Measurements from ENCODE around the gene MAGEF1.

Gene MAGEF1, protein sequence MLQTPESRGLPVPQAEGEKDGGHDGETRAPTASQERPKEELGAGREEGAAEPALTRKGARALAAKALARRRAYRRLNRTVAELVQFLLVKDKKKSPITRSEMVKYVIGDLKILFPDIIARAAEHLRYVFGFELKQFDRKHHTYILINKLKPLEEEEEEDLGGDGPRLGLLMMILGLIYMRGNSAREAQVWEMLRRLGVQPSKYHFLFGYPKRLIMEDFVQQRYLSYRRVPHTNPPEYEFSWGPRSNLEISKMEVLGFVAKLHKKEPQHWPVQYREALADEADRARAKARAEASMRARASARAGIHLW

DNA sequence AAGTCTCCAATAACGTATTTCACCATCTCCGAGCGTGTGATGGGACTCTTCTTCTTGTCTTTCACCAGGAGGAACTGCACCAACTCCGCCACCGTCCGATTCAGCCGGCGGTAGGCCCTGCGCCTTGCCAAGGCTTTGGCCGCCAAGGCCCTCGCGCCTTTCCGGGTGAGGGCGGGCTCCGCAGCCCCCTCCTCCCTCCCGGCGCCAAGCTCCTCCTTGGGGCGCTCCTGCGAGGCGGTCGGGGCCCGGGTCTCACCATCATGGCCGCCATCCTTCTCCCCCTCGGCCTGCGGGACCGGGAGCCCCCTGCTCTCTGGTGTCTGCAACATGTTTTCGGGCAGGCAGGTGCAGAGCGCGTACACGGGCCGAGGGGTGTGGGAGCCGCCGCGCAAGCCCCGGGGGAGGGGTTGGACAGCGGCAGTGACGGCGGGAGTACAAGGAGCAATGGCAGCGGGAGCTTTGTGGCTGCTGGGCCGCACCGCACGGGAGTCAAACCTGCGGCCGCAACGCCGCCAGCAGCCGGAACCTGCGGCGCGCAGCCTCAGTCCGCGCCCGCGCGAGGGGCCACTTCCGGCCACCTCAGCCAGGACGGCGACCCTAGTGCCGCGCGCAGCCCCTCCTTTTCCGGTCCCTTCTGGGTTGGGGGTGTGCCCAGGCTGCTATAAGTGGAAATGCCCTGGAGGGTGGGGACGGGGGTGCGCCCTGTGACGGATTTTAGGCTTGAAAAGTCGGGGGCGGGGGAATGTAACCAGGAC lies at the start of gene MAGEF1:
Gene MAGEF1 (minus strand): TSS at position 572 of the 755 bp plus-strand sequence. CDS start 243 bp downstream, at position 329.
- peak; percentile 54 to 67 for DNase-seq

DNA sequence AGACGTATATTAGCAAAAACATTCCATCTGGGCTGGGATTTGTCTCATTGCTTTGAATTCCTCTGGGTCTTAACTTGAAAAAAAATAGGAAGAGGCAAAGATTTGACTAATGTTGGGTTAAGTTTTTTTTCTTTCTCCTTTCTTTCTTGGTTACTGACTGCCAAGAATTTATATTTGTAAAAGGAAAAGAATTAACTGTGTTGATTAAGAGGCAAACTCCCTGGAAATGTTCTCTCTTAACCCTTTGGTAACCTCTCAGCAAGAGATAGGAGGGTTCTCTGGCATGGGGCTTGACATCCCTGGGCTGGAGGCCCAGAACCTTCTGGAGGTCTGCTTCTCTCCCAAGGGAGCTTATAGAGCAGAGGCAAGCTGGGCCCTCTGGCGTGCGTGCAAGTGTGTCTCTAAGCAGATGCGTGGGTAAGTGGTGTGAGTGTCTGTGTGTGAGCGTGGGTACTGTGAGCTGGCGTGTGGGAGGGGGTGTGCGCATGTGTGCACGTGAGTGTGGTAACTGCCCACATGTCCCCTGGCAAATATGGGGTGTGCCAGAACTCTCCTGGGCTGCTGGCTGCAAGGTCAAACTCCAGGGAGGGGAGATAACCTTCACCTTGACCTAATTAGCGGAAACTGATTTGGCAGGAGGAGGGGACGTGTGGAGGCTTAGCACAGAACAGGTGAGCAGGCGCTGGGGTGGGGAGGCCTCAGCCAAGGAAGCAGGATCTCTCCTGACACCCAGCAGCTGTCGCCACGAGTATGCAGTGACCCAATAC lies 49.4 kb upstream of the MAGEF1 start:
- no peak for DNase-seq

DNA sequence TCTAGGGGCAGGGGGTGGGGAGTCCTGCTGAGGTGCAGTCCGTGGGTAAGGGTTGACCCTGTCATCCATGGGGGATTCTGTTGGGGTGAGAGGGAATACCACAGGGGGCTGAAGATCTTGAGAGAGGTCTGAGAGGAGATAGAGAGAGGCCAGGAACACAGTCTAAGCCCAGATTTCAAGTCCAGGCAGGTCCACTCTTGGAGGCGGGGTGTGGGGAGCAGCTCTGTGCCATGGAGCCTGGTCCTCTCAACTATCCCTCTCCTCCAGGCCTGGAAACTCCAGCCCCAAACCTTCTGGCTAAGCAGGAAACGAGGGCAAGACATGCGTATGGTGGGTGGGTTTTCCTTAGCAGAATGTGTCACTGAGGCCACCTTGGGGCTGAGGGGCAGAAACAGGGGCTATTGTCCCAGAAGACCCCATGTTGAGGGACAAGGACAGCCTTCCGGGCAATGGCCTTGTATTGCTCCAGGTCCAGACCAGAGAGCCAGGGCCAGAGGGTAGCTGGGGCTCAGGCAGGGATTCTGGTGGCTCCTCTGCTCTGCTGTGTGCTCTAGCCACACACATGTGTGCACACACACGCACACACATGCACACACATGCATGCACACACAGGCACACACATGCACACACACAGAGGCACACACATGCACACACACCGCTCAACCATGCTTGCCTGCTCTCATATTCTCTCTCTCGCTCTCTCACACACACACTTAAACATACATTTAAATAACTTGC lies 48.6 kb upstream of the MAGEF1 start:
- DNase-seq, result no peak

DNA sequence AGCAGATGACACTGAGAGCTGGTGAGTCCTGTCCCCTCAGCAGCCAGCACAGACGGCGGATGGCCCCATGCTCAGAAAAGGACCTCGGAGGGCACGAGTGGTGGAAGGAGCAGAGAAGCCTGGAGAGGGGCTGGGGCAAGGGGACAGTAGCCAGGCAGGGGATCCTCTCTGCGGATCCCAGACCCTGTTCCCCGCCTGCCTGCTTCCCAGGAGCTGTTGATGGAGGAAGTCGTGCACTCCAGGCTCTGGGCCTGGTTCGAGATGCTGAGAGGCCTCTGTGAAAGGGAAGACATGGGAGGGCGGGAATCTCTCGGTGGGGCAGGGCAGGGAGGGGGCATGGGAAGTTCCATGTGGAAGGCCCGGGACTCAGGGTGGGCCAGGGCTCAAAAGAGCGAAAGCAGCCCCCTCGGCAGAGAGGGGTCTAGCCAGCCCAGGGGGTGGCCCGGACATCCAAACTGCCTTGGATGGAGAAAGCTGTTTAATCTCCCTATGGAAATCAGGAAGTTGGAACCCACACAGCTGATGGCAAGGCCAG lies 47.9 kb upstream of the MAGEF1 start:
- DNase-seq, result no peak

DNA sequence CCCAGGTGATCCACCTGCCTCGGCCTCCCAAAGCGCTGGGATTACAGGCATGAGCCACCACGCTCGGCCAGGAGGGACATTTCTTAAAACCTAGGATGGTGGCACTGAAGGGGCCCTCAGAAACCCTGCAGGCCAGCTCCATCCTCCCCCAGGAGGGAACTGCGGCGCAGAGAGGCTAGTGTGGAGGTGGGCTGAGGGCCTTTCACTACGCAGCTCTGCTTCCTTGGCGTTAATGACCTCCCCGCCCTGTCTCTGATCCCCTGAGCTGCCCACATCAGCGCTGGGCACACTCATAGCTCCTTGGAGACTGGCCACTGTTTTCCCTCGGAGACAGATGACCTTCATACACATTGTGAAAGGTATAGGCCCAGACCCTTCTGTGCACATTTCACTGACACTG lies 46.2 kb upstream of the MAGEF1 start:
- no peak for DNase-seq

DNA sequence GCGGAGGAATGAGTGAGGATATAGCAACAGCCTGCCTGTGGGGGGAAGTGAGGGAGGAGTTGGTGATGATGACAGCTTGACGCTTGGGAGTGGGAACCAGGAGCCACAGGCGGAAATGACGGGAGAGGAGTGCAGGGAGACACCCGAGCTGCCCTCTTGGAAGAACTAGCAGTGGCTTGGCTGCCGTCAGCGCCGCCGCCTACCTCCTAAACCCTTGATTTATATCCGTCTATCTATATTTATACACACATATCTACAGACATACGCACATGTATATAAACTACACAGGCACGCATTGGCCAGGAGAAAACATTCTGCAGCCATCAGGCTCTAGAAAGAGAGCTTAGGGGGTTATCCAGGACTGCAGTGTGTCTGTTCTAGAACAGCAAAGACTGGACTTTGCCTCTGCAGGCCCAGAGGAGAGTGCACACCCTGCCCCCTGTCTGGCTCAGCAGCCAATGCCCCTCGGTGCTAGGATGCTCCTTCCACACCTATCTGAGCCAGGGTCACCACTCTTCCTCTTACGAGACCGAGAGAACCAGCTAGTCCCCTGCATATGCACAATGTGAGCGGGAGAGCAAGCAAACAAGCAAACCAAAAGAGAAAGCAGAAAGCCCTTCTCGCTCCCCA lies 45.3 kb upstream of the MAGEF1 start:
- DNase-seq, result no peak

DNA sequence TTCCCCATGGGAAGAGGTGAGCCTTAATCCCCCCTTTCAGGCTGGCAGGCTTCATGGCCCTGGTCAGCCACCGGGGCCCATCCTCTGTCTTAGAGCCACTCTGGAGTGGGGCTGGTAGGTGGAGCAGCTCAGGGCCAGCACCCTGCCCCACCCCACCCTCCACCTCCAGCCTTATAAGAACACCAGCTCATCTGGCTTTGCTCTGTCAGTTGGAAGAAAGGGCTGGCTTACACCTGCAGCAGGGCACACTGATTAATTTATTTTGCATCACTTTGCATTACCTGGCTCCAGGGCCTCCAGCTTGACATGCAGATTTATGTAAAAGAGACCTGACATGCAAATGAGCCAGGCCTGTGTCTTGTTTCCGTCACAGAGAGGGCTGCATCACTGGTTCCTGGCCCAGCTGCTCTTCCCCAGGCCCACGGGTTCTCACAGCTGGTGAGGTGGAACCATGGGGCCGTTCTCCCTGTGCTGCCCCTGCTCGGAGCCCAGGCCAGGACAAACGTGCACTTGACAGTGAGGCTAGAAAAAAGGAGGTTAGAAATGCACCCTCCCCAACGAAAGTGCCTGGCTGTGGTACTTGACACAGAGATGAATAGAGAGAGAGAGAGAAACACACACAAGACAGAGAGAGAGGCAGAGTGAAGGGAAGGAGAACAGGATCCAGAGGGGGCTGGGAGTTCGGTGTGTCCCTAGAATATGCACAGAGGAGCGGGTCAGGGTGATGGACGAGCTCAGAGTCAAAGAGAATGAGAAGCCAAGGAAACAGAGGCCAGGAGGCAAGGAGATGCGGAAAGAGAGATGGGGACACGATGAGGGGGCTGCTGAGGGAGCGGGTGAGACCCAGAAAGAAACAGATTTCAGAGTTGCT lies 44.5 kb upstream of the MAGEF1 start:
- no peak for DNase-seq

DNA sequence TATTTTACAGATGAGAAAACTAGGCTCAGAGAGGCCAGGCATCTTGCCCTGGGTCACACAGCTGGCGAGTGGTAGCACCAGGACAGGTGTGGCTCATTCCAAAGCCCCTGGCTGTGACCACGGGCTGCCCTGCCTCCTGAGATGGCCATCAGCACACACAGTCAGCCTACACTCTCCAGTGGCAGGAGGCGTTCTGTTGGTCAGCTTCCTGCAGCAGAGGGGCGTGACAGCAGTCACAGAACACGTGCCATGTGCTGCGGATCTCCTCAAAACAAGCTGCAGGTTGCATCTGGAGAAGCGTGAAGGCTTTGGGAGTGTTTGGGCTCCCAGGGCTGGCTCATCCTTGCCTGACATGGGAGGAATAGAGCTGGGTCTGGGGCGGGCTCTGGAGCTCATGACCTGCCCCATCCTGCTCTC lies 43.5 kb upstream of the MAGEF1 start:
- no peak for DNase-seq

DNA sequence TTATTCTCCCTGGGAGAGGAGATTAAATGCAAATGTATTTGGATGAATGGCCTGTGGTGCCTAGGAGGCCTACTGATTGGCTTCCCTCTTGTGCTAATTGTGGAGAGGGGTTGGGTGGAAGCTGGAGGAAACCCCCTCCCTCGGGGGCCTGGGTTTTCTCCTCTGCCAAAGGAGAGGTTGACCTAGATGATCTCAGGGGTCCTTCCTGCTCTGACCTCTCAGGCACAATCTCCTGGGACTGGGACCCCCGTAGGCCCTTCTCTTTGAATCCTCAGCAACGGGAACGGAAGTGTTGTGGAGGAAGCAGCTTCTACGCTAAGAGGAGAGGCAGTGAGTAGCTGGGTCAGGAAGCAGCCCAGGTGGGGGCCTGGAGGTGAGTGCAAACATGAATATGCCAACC lies 40.5 kb upstream of the MAGEF1 start:
- no peak for DNase-seq

DNA sequence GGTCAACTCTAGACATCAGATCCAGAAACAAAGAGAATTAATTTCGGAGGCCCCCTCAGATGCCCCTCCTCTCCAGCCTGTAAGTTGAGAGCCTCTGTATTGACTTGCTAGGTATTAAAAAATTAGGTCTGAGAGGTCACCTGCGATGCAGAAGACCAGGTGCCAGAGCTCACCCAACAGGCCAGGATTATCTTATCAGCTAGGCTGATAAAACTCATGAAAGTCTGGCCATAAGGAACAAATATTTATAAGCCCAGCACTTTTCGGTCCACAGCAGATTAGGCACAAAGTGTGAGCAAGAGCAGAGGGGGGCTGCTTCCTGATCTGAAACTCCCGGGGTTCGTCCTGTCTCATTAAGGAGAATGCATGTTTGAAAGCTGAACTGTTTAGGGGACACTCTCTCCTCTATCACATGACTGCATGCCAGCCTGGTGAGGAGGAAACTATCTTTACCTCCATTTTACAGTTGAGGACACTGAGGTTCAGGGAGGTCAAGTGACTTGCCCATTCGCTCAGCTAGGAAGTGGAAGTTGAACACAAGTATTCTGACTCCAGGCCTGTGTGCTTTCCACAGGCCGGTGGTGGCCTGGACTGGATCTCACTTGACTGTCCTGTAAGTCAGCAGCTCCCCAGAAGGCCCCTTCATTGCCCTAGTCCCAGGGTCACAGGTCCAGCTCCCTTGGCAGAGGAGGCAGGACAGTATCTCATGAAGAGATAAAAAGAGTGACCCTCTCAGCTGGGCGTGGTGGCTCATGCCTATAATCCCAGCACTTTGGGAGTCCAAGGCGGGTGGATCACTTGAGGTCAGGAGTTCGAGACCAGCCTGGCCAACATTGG lies 39.6 kb upstream of the MAGEF1 start:
- DNase-seq, result no peak

DNA sequence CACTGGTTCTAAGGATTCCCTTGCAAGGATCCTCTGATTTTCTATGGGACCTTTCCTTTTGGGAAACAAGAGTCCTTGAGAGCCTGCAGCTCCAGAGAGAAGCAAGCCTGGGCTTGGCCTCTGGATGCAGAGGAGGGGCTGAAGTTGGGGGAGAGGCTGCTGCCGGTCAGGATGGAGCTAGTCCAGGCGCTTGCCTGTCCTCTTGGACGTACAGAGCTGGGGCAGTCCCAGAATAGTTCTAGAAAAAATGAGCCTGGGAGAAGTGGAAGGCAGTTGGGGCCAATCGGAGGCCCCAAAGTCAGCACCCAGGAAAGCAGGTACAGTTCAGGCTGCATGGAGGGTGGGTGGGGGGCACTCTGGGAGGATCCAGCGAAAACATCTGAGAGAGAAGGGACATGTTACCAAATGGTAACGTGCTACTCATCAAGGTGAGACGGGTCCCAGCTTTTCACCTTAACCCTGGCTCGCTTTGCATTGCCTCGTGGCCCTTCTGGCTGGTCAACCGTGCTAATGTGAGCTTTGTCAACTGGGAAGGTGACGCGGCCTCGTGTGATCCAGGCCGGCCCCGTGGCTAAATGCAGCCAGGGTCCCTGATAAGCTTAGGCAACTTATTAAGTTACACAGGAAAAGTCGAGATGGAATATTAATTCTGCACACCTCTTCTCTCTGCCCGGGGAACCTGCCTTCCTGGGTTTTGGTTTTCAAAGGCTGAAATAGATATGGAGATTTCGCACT lies 38.7 kb upstream of the MAGEF1 start:
- no peak for DNase-seq

DNA sequence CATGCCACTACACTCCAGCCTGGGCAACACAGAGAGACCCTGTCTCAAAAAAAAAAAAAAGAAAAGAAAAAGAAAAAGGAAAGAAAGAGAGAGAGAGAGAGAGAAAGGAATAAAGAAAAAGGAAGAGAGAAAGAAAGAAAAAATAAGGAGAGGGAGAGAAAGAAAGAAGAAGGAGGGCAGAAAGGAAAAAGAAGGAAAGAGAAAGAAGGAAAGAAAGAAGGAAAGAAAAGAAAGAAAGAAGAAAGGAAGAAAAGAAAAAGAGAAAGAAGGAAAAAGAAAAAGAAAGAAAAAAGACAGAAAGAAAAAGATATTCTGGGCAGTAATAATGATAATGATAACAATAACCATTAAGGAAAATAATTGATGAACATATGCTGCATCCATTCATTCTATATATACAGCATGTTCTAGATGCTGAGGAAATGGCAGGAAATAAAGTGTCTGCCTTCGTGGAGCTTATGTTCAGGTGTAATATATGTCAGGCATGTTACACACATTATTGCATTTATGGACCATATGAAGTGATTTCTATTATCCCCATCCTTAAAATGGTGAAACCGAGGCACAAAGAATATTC lies 37.4 kb upstream of the MAGEF1 start:
- DNase-seq, result no peak

DNA sequence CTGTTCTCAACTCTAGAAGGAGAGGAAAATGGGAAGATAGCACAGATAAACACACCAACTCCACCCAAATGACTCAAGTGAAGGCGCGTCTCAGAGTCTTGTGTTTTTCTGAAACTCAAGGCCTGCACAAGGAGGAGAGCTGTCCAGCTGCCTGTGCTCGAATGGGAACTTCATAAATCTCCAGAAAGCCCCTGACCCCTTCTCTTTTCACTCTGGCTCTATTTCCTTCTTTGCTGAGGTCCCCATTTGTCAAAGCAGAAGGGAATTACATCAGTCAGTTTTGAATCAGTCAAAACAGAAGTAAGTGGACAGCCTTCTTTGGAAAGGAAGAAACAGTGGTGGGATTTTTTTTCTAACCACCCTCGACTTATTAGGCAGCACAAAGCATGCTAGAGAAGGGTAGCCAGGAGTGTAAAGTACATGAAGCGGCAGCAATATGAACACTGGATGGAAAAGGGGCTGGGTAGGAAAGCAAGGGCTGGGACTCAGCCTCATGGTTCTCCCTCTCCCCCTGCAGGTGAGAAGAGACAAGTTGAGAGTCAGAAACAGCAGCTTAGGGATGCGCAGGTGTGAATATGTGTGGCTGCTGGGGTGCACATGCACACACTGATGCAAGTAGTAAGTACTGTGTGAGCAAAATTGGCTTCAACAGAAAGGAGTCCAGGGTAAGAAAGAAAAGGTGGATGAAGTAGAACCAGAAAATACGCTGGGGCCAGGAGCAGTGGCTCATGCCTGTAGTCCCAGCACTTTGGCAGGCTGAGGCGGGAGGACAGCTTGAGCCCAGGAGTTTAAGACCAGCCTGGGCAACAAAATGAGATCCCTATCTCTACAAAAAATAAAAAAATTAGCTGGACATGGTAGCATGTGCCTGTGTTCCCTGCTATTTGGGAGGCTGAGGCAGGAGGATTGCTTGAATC lies 36.6 kb upstream of the MAGEF1 start:
- no peak for DNase-seq

DNA sequence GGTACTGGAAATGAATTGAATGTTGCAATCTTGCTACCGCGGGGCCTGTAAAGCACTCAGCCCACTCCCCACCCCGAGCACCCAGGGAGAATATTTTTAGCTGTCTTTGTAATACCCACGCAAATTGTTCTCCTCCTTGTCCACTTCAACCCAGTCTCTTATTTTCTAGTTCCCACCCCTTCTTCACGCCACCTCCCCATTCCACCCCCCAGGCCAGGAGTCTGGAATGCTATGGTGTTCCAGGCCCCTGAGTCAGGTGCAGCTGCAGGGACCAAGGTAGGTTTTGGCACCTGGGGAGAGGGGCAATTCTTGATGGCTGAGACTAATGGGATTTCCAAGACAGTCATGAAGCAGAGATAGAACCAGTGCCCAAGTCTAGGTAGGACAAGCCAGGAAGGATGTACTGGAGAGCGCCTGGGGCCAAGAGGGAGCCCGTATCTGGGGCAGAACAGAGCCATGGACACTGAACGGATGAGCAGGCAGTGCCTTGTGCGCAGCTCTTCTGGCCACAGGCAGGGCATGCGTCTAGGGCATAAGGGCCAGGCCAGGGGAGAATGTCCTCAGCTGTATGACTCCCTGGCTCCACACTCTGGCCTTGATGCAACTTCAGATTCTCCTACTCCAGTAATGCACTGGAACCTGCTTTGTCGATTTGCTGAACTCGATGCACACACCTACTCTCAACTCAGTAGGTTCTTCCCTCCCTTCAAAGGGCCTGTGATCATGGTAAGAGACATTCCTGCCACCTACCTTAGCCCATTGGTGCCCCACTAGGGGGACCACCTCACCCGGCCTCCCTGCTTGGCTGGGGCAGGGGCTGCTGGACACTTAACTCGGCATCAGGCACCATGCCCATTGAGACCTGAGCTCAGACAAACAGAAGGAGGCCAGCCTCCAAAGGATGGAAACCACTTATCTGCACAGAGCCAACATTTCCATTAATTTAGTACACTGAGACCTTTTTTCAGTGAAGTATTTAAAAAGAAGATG lies 34.6 kb upstream of the MAGEF1 start:
- no peak for DNase-seq

DNA sequence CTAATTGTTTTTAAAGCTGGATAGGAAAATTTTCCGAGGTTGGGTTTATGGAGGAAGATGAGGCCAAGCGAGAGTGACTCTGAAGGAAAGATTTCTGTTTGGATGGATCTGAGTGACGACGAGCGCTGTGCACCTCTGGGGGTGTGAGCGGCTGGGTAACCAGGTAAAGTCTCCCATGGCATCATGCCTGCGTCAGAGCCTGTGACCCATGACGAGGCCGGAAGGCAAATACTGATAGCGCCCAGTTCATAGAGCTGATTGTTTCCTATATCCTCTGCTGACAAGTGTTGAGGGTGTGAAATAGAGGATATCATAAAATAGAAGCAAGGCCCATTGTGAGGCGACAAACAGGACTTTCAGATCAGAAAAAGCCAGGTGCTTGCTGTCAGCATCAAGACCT lies 33.7 kb upstream of the MAGEF1 start:
- no peak for DNase-seq

DNA sequence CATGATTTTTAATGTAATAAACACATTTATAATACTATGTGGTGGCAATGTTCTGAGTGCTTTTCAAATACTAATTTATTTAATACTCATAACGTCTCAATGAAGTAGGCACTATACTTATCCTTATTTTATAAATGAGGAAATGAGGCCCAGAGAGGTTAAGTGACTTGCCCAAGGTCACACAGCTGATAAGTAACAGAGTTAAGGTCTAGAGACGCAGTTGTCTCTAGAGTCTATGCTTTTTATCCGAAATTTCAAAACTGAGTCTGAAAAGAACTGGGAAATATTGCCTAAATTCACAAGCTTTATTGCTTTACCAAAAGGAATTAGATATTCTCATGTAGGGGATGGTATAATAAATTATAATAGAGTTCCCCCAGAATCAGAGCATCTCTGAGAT lies 31.4 kb upstream of the MAGEF1 start:
- no peak for DNase-seq

DNA sequence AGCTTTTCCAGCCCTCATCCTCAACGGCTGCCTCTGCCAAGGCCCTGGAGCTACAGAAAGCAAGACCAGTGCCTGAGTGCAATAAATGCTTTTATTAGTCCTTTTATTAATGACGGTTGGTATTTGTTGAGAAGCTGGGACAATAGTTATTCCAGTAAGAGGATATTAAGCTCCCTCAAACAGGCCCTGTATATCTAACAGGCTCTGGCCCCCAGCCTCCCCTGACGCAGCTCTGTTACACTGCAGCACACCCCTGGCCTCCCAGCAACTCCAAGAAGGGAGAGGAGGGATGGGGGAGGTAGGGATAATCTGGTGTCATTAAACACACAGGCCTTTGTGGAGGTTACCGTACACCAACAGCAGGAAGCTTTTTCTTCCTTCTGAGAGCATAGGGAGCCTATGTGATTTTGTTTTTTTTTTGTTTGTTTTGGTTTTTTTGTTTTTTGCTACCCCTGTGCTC lies 30.8 kb upstream of the MAGEF1 start:
- no peak for DNase-seq

Measured in stimulated activated CD4-positive, alpha-beta T cell treated with anti-CD3 and anti-CD28 coated beads, Interleukin-2, amount 100 ng/mL, for 48 hours (primary cell).